Activated T-helper 1 cell treated with anti-CD3 and anti-CD28 coated beads, Interleukin-2, amount 50 U/mL, for 16 hours (primary cell): Measurements from ENCODE around the gene PTPRT.
"Not testable (repeated sequence)": the region's sequence is repeated elsewhere in the genome, so short reads cannot be mapped to it uniquely, and the experiment has no call there.

Experiments used
- DNase-seq, 2 donors: peaks; one replicate each; pipeline ENCODE4 v3.0.0-alpha.2; 2020; ENCODE audit warnings: low read depth in 1 of 2, low spot score in 1 of 2

PTPRT gene

DNA sequence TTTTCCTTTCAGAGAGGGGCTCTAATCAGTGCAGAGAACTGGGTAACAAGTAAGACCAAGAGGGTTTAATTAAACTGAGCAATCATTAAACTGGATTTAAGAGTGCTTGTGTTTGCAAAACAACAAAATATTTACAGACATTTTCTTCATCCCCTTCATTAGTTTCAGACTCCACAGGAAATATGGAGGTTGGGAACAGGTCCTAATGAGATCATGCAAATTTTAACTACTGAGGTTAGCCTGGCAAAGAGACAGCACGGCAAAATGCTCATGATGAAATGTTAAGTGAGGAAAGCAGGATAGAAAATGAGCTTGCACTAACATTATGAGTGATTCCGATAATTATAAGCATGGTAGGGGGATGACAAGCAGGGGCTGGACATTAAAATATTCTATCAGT, 268.9 kb downstream of the PTPRT start:
- no peak for DNase-seq

DNA sequence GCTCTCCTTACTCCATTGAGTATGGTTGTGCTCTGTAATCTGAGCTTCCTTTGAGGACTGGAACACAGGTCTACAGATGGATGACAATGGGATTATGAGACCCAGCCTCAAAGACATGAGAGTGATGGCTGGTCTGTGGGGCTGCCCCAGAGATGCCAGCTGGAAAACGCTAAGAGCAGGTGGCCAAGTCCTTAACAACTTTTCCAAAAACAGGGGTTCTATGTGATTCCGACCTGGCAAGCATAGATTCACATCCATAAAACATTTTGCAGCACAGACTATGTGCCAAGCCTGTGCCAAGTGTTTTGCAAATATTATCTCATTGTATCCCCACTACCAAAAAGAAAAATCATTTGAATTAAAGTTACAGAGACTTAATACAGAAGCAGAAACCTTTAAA, 270.4 kb downstream of the PTPRT start:
- no peak for DNase-seq

DNA sequence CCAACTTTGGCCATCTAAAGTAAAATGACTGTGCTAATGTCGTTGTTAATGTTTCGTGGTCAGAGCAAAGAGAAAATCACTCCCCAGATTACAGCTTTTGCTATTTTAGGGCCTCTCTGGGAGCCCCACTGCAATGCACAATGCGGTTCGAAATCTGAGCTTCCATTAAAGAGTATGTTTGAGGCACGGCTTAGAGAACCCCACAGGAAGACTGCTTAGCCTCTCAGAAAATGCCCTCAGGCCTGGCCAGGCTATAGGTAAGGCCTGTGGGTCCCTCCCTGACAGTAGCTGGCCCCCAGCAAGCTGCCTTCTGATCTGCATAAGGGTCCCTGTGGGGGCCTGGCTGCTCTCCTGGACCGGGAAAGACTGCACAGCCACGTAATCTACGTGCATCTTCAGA, 274.6 kb downstream of the PTPRT start:
- no peak for DNase-seq

DNA sequence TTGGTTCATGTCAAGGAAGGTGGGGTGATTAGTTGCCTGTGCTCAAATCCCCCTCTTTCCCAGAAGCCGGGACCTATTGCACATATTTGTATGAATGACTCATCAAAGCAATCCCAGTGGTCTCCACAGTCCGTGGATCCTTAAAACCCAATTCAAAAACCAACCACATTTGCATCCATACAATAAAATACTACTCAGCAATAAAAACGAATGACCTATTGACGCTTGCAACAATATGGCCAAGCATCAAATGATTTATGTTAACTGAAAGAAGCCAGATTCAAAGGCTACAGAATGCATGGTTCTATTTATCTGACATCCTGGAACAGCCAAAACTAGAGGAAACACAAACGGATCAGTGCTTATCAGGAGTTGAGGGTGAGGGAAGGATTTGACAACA, 275.4 kb downstream of the PTPRT start:
- DNase-seq, result no peak

DNA sequence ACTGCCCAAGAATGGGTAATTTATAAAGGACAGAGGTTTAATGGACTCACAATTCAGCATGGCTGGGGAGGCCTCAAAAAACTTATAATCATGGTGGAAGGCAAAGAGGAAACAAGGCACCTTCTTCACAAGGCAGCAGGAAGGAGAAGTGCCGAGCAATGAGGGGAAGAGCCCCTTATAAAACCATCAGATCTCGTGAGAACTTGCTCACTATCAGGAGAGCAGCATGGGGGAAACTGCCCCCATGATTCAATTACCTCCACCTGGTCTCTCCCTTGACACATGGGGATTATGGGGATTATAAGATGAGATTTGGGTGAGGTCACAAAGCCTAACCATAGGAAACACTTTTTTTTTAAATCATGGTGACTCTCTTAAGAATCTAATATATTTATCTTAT, 278.9 kb downstream of the PTPRT start:
- not testable (repeated sequence) for DNase-seq

DNA sequence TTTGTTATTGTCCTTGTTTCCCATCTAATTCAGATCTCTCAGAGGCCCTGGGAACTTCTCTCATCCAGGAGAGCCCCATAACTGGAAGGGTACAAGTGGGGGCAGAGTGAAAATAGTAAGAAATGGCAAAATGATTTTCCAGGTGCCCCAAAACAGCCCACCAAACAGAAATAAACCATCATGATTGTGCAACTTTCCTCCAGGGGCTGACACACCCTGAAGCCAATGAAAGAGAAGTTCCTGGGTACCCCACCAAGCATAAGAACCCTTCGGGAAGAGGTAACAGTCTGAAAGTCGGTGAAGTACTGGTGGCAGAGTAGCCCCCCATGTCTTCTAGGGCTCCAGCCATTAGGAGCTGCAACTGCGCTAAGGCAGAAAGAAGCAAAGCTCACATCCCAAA, 282.0 kb downstream of the PTPRT start:
- DNase-seq, result no peak

DNA sequence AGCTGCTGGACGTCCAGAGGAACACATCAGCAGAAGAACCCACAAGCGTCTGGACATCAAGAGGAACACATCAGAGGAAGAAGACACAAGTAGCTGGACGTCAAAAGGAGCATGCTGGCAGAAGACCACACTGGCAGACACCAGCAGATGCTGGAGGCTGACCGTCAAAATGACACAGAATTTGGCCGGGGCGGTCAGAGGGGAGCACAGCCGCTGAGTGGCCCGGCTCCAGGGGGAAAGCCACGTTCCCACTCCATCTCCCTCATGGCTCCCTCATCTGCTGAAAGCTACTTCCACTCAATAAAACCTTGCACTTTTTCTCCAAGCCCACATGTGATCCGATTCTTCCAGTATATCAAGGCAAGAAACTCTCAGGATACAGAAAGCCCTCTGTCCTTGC, 283.6 kb downstream of the PTPRT start:
- no peak for DNase-seq

DNA sequence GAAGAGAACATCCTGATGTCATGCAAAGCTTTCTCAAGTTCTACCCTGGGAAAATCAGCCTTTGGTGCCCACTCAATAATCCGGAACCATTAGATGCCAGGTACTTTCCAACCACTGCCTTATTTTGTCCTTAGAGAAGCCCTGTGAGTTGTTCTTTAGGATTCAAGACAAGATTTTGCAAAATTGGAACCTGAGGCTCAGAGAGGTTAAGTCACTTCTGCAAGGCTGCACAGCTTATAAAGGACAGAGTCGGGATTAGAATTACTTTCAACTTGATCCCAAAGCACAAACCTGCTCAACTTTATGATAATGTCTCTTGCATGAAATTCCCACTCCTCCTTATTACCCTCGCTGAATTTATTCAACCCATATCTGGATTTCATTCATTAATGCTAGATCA, 287.2 kb downstream of the PTPRT start:
- DNase-seq, result no peak

DNA sequence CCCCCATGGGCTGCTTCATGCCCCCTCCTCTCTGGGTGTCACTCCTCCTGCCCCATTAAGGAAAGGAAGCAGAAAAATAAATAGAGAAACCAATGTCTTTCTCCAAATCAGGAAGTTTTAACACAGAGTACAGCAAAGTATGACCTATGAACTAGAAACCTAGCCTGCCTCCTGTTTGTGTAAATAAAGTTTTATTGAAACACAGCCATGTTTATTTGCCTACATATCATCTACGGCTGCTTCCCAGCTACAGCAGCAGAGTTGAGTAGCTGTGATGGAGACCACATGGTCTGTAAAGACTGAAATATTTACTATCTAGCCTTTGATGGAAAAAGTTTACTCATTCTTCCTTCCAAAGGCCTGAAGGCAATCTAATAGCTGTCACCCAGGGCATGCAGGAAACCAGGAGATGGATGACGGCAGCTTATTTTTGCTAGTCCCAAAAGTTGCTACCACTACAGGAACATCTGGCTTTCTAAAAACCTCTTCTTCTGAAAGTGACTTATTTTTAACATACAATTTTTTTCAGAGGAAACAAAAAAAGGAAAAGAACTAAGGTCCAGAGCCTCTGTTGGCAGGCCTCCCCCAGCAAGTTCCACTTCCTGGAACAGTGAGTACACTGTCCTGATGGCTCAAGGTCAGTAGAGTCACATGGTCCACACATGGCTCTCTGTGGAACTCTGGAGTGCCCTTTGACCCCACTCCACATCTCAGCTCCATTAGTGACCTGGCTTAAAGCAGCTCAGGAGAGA, 287.8 kb downstream of the PTPRT start:
- DNase-seq, result no peak

DNA sequence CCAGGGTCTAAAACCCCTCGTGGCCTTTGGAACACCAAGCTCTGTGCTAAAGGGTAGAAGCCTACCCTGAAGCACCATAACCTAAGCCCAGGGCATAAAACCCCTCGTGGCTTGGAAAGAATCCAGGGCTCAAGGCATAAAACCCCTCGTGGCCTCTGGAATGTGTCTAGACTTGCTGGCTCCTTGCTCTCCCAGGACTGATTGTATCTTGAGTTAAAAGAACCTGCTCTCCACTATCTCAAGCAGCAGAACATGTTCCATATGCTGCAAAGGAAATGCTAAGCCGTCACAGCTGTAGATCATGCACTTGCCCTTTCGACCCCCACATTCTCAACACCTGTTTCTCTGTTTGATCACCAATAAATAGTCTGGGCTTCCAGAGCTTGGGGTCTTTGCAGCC, 288.9 kb downstream of the PTPRT start:
- DNase-seq, result not testable (repeated sequence)

DNA sequence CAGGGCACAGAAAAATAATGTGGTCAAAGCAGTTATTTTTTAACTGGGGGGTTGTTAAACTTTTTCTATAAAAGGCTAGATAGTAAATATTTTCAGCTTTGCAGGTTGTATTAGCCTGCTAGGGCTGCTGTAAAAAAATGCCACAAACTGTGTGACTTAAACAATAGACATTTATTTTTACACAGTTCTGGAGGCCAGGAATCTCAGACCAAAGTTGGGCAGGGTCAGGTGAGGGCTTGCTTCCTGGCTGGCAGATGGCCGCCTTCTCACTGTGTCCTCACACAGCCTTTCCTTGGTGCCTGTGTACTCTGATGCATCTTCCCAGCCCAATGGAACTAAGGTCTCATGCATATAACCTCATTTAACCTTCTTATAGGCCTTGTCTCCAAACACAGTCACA, 294.7 kb downstream of the PTPRT start:
- no peak for DNase-seq

DNA sequence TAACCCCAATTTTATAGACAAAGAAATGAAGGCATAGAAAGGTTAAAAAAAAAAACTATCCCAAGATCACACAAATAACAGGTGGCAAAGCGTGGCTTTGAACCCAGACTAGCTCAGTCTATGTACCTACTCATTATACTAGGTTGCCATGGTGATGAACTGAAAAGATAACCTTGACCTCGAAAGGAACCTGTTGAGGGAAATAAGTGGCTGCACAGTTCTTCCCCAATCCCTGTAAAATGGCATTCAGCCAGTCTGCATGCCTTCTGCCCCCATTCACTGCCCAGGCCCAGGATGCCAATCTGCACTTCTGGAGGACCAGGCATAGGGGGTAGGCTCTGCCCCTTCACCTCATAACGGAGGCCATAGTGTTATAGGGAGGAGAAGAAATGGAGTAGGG, 295.2 kb downstream of the PTPRT start:
- DNase-seq, result no peak

DNA sequence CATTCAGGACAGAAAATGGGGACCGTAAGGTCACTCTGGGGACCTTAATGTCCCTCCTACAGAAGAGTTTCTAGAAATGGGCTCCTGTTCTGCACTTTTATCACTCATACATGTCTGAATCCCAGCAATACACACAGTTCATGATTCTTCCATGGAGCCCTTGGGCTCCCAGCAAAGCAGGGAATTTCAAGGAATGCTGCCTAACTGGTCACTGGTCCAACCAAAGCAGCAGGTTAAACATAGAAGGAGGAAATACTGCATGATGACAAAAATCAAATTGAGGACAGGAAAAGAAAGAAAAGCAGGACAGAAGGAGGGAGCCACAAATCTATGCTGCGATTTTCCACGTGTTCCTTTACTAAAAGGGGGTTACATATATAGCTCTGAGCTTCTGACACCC, 300.2 kb downstream of the PTPRT start:
- no peak for DNase-seq

DNA sequence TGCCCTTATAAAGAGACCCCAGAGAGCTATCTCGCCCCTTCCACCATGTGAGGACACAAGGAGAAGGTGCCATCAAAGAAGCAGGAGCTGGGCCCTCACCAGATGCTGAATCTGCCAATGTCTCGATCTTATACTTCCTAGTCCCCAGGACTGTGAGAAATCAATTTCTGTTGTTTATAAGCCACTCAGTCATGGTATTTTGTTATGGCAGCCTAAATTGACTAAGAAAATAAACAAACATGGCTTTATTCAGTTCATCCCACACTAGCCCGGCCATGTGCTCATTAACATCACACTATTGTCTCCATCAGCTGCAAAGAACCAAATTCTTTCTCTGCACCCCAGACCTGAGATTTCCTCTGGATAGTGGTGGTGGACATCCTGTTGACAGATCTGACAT, 302.4 kb downstream of the PTPRT start:
- DNase-seq, result no peak

DNA sequence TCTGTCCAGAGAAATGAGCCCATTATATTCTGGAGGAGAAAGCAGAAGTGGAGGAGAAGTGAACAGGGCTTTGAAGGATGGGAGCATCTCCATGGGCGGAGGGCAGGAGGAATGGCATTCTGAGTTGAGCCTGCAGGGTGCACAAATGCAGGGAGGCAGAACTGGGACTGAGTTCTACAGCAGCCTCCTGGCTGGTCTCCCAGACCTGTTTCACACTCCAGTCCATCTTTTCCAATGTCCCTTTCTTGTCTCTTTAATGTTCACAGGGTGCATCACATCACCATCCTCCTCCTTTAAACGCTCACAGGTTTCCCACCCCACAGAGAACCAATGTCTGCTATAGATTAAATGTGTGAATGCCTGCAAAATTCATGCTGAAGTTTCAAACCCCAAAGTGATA, 302.9 kb downstream of the PTPRT start:
- no peak for DNase-seq

DNA sequence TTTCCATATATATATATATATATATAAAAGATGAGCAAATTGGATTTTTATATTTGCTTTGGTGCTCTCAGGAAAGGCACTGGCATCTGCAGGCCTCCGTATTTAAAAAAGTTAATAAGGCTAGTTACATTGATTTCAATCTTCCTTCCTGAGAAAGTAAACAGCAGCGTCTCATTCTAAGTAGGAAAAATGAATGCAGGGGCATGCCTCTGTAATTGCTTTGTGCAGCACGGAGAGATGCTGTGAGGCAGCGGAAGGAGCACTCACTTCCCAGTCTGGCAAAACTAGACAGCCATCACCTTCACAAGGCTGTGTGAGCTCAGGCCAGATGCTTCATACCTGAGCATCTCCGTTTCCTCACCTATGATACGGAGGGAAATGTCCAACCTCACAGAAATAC, 303.7 kb downstream of the PTPRT start:
- DNase-seq, result no peak

DNA sequence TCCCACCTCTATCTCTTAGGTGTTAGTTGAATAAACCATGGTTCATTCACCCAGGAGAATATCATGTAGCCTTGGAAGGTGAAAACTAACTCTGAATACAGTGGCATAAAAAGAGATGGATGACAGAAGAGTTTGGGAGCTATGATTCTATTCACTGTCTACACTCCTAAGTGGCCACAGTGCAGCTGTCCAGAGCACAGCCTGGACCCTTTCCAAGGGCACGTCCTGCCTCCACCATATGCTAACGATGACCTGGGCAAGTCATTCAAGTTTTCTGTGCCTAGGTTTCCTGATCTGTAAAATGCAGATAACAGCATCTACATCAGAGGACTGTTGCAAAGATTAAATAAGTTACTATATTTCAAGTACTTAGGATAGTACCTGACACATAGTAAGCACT, 314.1 kb downstream of the PTPRT start:
- DNase-seq, result no peak

DNA sequence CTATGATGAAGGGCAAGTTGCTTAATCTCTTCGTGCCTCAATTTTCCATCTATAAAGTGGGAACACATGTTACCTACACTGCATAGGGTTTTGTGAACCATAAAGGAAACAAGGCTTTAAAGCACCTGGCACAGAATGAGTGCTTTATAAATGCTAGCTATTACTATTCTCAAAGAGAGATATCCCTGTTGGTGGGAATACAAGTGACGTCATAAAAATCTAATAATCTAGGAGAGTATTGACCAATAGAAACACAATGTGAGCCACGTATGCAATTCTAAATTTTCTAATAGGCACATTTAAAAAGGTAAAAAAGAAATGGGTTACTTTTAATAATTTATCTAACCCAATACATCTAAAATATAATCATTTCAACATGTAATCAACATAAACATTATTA, 316.4 kb downstream of the PTPRT start:
- DNase-seq, result no peak

DNA sequence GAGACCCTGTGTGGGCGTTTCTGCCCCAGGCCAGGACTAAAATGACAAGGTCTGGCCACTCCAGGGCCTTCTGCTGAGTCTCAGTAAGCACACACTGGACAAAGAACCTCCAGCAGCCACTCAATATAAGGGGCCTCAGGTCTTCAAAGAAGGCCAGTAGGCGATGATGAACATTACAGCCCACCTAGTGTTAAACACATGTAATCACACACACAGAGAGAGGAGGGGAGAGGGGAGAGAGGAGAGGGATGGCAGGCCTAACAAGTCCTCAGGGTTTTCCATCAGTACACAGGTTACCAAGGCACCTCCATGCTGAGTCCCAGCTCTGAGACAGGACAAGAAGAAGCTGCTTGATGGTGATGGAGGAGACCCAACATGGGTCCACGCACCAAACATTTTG, 325.6 kb downstream of the PTPRT start:
- DNase-seq, result no peak

DNA sequence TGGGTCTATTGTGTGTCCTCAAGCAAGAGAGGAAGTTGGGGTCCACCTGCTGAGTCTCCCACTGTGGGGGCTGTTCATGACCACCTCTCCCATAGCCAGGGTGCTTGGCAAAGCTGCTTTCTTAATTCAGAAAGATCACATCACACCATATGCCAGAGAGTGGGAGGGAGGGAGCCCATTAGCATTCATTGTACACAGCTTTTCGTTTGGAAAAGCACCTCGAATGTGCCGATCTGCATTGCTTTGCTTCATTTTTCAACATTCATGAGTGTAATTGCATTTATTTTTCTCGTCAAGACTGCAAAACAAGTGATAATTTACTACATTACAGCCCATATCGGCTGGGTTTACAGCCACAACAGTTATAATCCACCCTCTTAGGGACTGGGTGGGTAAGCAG, 327.3 kb downstream of the PTPRT start:
- DNase-seq, result no peak

DNA sequence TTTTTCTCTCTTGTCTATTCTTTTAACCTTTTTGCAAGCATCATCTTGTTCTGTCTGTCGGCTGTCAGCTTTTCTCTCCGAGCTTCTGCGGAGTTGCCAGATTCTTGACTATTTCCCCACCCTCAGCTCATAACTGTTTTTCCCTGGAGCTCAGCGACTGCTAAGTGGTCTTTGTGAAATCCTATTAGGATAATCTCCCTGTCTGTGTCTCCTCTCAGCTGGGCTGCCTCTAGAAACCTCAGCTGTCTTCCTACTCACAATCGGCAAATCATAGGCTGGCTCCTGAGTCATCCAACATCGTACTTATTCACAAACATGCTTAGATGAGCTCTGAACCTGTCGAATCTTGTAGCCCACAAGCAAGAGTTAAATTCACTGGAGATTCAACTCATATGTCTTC, 332.3 kb downstream of the PTPRT start:
- DNase-seq, result no peak

DNA sequence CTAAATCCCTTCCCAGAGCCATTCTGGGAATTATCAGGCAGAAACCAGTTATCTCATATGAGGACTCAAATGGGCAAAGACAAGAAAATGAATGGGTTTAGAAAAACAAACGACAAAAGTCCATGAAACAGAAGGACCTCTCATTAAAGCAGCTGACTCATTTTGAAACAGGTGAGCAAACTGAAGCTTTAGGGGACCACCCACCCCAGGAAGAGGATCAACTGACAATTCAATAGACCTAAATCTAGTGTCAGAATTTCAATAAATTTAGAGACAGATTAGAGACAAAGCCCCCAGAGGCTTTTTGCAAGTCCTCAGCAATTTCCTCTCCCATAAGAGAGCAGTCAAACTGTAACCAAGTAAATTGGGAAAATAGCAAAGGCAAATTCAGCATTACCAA, 333.8 kb downstream of the PTPRT start:
- DNase-seq, result no peak

DNA sequence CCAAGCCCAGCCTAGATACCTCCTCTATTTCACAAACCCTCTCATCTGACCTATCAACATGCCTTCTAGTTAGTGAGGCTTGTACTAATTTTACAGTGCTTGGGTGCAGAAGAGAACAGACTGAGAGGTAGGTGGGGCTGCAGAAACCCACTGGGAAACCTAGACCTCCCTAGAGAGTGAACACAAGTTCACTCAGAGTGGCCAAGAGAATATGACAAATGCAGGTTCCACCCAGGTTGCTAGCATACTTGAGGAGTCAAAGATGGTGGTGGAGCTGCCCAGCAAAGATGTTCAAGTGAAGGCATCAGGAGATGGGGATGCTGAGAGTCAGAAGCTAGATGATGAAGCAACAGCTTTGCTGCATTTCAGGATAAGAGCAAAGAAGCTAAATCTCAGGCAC, 337.0 kb downstream of the PTPRT start:
- no peak for DNase-seq
